ENCODE data around the gene PHF12.
"Not testable (repeated sequence)": the region's sequence is repeated elsewhere in the genome, so short reads cannot be mapped to it uniquely, and the experiment has no call there.

The PHF12 gene

GRCh38 chr17:28883967-28884702, 67.2 kb downstream of the PHF12 start:
- DNase-seq (ENCODE audit: low spot score) = no peak

GRCh38 chr17:28882154-28882895, 69.0 kb downstream of the PHF12 start:
- DNase-seq (ENCODE audit: low spot score) = no peak

- DNase-seq (ENCODE audit: low spot score) = no peak
These were observed 69.7 kb downstream of the PHF12 start for GRCh38 chr17:28881533-28882056.

- DNase-seq (ENCODE audit: low spot score) = no peak
These were observed 70.8 kb downstream of the PHF12 start for GRCh38 chr17:28880572-28880945.

- no peak for DNase-seq (ENCODE audit: low spot score)
These were observed 71.3 kb downstream of the PHF12 start for GRCh38 chr17:28879886-28880571.

- no peak for DNase-seq (ENCODE audit: low spot score)
These were observed 72.3 kb downstream of the PHF12 start for GRCh38 chr17:28878981-28879380.

- DNase-seq (ENCODE audit: low spot score) = no peak
These were observed 73.0 kb downstream of the PHF12 start for GRCh38 chr17:28878158-28878910.

GRCh38 chr17:28877150-28877711, 74.1 kb downstream of the PHF12 start:
- not testable (repeated sequence) for DNase-seq (ENCODE audit: low spot score)

GRCh38 chr17:28875848-28876550, 75.3 kb downstream of the PHF12 start:
- no peak for DNase-seq (ENCODE audit: low spot score)

GRCh38 chr17:28874750-28875149, 76.6 kb downstream of the PHF12 start:
- DNase-seq (ENCODE audit: low spot score) = no peak

GRCh38 chr17:28873839-28874238, 77.5 kb downstream of the PHF12 start:
- no peak for DNase-seq (ENCODE audit: low spot score)

GRCh38 chr17:28871056-28871579, 80.2 kb downstream of the PHF12 start:
- DNase-seq (ENCODE audit: low spot score) = no peak

GRCh38 chr17:28867276-28867675, 84.0 kb downstream of the PHF12 start:
- DNase-seq (ENCODE audit: low spot score) = no peak

GRCh38 chr17:28865946-28866752, 85.2 kb downstream of the PHF12 start:
- no peak for DNase-seq (ENCODE audit: low spot score)

GRCh38 chr17:28864991-28865849, 86.1 kb downstream of the PHF12 start:
- DNase-seq (ENCODE audit: low spot score) = no peak

GRCh38 chr17:28863953-28864352, 87.4 kb downstream of the PHF12 start:
- DNase-seq (ENCODE audit: low spot score) = no peak

GRCh38 chr17:28862561-28862960, 88.8 kb downstream of the PHF12 start:
- DNase-seq (ENCODE audit: low spot score) = no peak

- no peak for DNase-seq (ENCODE audit: low spot score)
These were observed 89.7 kb downstream of the PHF12 start for GRCh38 chr17:28861393-28862203.
